SK-N-SH (cell line): ENCODE results near the gene PEAK1. TPM values are rescaled to one million over a fixed set of nuclear protein-coding genes. Genes with fewer than 3 reads are reported as not detected.

Source experiments
- CTCF ChIA-PET: fragments of 300-600, 350-600 bp; formaldehyde crosslinking; extraction: SDS; loops from one replicate; lab custom pipeline; 2021; lab: Yijun Ruan, JAX
- POLR2A ChIA-PET: fragments of 350-600 bp; sonication (Branson Sonifier 250); formaldehyde crosslinking; extraction: SDS; loops from one replicate; lab custom pipeline; 2020; ENCODE audit warnings: antibody characterized with exemption, inconsistent platforms; lab: Yijun Ruan, JAX
- DNase-seq: peaks from one replicate; pipeline ENCODE4 v3.0.0; 2012
- H2AFZ ChIP-seq: fragments of 200-600 bp; sonication (generic); 2 replicates; pipeline ENCODE4 v1.8.1; 2016; ENCODE audit warnings: antibody characterized with exemption, mild to moderate bottlenecking, low read depth
- H3F3A ChIP-seq: fragments of 200-600 bp; sonication (generic); replicated peaks from 2 replicates; pipeline ENCODE3; 2016; ENCODE audit warnings: antibody characterized with exemption, mild to moderate bottlenecking; ENCODE audit not compliant: insufficient read depth
- H3K27ac ChIP-seq, 2 experiments: fragments of 200-500 bp in 1 of 2; fragments of 200-600 bp in 1 of 2; sonication (Bioruptor generic) in 1 of 2; sonication (generic), shearing (Covaris generic) in 1 of 2; 2 replicates each; pipeline versions ENCODE4 v1.5.1 to v1.6.1; 2014 to 2016; ENCODE audit warnings: low read depth in 2 of 2, inconsistent platforms in 1 of 2, low read length in 1 of 2, mild to moderate bottlenecking in 1 of 2, mixed read lengths in 1 of 2
- H3K27me3 ChIP-seq: fragments of 200-600 bp; sonication (generic), shearing (Covaris generic); 2 replicates; pipeline ENCODE4 v1.6.1; 2016; ENCODE audit warnings: mixed run types; ENCODE audit not compliant: insufficient read depth
- H3K36me3 ChIP-seq, 2 experiments: fragments of 200-500 bp in 1 of 2; fragments of 200-600 bp in 1 of 2; sonication (Bioruptor generic) in 1 of 2; sonication (generic) in 1 of 2; replicated peaks in 1 of 2; 2 replicates each; pipeline versions ENCODE3 to v1.5.1; 2014 to 2016; ENCODE audit warnings: low read length in 1 of 2, mild to moderate bottlenecking in 1 of 2; ENCODE audit not compliant: insufficient read depth in 2 of 2, control insufficient read depth in 1 of 2
- H3K4me1 ChIP-seq, 2 experiments: fragments of 200-500 bp in 1 of 2; fragments of 200-600 bp in 1 of 2; sonication (Bioruptor generic) in 1 of 2; sonication (generic), shearing (Covaris generic) in 1 of 2; 2 replicates each; pipeline versions ENCODE4 v1.5.1 to v1.6.1; 2014 to 2016; ENCODE audit warnings: low read depth in 1 of 2, low read length in 1 of 2, mixed run types in 1 of 2; ENCODE audit not compliant: insufficient read depth in 2 of 2, control insufficient read depth in 1 of 2
- H3K4me2 ChIP-seq: fragments of 200-600 bp; sonication (generic), shearing (Covaris generic); 2 replicates; pipeline ENCODE4 v1.6.1; 2017; ENCODE audit warnings: mixed run types
- H3K4me3 ChIP-seq, 2 experiments: fragments of 200-500 bp in 1 of 2; fragments of 200-600 bp in 1 of 2; sonication (Bioruptor generic) in 1 of 2; sonication (generic), shearing (Covaris generic) in 1 of 2; 2 replicates each; pipeline versions ENCODE4 v1.5.1 to v1.8.1; 2014 to 2016; ENCODE audit warnings: low read depth in 2 of 2, inconsistent platforms in 1 of 2, low read length in 1 of 2, mild to moderate bottlenecking in 1 of 2, mixed read lengths in 1 of 2, moderate library complexity in 1 of 2
- H3K79me2 ChIP-seq: fragments of 200-600 bp; sonication (generic); 2 replicates; pipeline ENCODE4 v1.8.1; 2017; ENCODE audit warnings: mild to moderate bottlenecking; ENCODE audit not compliant: insufficient read depth
- H3K9ac ChIP-seq: fragments of 200-600 bp; sonication (generic); 2 replicates; pipeline ENCODE4 v1.6.1; 2017; ENCODE audit warnings: mixed run types
- H3K9me2 ChIP-seq: fragments of 200-600 bp; sonication (generic); 2 replicates; pipeline ENCODE4 v1.6.1; 2017; ENCODE audit warnings: mixed run types
- H3K9me3 ChIP-seq: fragments of 200-600 bp; sonication (generic); 2 replicates; pipeline ENCODE4 v1.6.1; 2017; ENCODE audit warnings: mixed run types, mild to moderate bottlenecking, moderate library complexity
- H4K20me1 ChIP-seq: fragments of 200-600 bp; sonication (generic); 2 replicates; pipeline ENCODE4 v1.6.1; 2017; ENCODE audit warnings: mild to moderate bottlenecking, mixed run types; ENCODE audit not compliant: insufficient read depth
- CHD2 ChIP-seq: fragments of 150-350 bp; IDR thresholded peaks from 2 replicates; pipeline ENCODE4 v1.6.1; 2018; ENCODE audit warnings: low read length; ENCODE audit not compliant: partially characterized antibody
- ELF1 ChIP-seq: IDR thresholded peaks from 2 replicates; pipeline ENCODE4 v1.4.0; 2012
- EZH2phosphoT487 ChIP-seq: fragments of 200-600 bp; sonication (generic); IDR thresholded peaks from 2 replicates; pipeline ENCODE4 v1.6.1; 2017; ENCODE audit warnings: low read depth, mixed run types, mild to moderate bottlenecking, antibody characterized with exemption, moderate library complexity, borderline replicate concordance
- FOSL2 ChIP-seq: IDR thresholded peaks from 2 replicates; pipeline ENCODE4 v1.4.0; 2012; ENCODE audit warnings: low read depth, mild to moderate bottlenecking, moderate library complexity, borderline replicate concordance
- FOXJ3 ChIP-seq: sonication (generic); formaldehyde crosslinking; IDR thresholded peaks from 2 replicates; pipeline ENCODE4 v1.5.1; 2020; ENCODE audit warnings: mild to moderate bottlenecking, missing genetic modification reagents
- GABPA ChIP-seq: IDR thresholded peaks from 2 replicates; pipeline ENCODE4 v1.4.0; 2012; ENCODE audit warnings: low read depth, mild to moderate bottlenecking
- JUND ChIP-seq: IDR thresholded peaks from 2 replicates; pipeline ENCODE4 v1.4.0; 2012
- POLR2AphosphoS5 ChIP-seq: IDR thresholded peaks from 2 replicates; pipeline ENCODE4 v1.6.1; 2012; ENCODE audit warnings: low read depth, low read length
- RAD21 ChIP-seq: IDR thresholded peaks from 2 replicates; pipeline ENCODE4 v1.6.1; 2012; ENCODE audit warnings: mild to moderate bottlenecking, low read length
- RCOR1 ChIP-seq: fragments of 150-350 bp; IDR thresholded peaks from 2 replicates; pipeline ENCODE4 v1.6.1; 2017; ENCODE audit warnings: antibody characterized with exemption, low read length
- RFX5 ChIP-seq: IDR thresholded peaks from 2 replicates; pipeline ENCODE4 v1.6.1; 2012; ENCODE audit warnings: mild to moderate bottlenecking, improper control_type of control experiment, low read length
- TAF1 ChIP-seq: IDR thresholded peaks from 2 replicates; pipeline ENCODE4 v1.6.1; 2012; ENCODE audit warnings: low read depth, mild to moderate bottlenecking, low read length, moderate library complexity, borderline replicate concordance
- TCF12 ChIP-seq: IDR thresholded peaks from 2 replicates; pipeline ENCODE4 v1.4.0; 2012
- YY1 ChIP-seq: IDR thresholded peaks from 2 replicates; pipeline ENCODE4 v1.4.0; 2012; ENCODE audit warnings: low read depth, mild to moderate bottlenecking
- WGBS: methylation state at CpG from one replicate; pipeline ENCODE4 v1.1.6; 2017; ENCODE audit warnings: low lambda C conversion rate; 5-methylcytosine and 5-hydroxymethylcytosine counted together
- polyA plus RNA-seq, 3 experiments: library from polyadenylated mRNA; depleted of rRNA; stranded (reverse); fragments of >200 nt; gene quantifications; 2 replicates each; pipeline ENCODE4 v1.2.3, GENCODE V29; 2012
- TF ChIP-seq, protein P1 (sequence below): fragments of 200-600 bp; sonication (generic); IDR thresholded peaks from 2 replicates; pipeline ENCODE4 v1.6.1; 2017; ENCODE audit warnings: antibody characterized with exemption, mild to moderate bottlenecking, moderate library complexity
- TF ChIP-seq, protein P2 (sequence below): IDR thresholded peaks from 2 replicates; pipeline ENCODE4 v1.4.0; 2012; ENCODE audit warnings: low read depth, borderline replicate concordance
- TF ChIP-seq, protein P3 (sequence below): IDR thresholded peaks from 2 replicates; pipeline ENCODE4 v1.4.0; 2012; ENCODE audit warnings: low read depth, borderline replicate concordance
- TF ChIP-seq, protein P4 (sequence below): IDR thresholded peaks from 2 replicates; pipeline ENCODE4 v1.4.0; 2012; ENCODE audit warnings: low read depth
- TF ChIP-seq, protein P5 (sequence below): IDR thresholded peaks from 2 replicates; pipeline ENCODE4 v1.6.1; 2012; ENCODE audit warnings: mild to moderate bottlenecking, low read depth, low read length, moderate library complexity
- TF ChIP-seq, protein P6 (sequence below): IDR thresholded peaks from 2 replicates; pipeline ENCODE4; 2012

Gene PEAK1
- polyA plus RNA-seq, 1 of the 3 experiments (the other 2 are of a cell fraction): 9.0 TPM

DNA sequence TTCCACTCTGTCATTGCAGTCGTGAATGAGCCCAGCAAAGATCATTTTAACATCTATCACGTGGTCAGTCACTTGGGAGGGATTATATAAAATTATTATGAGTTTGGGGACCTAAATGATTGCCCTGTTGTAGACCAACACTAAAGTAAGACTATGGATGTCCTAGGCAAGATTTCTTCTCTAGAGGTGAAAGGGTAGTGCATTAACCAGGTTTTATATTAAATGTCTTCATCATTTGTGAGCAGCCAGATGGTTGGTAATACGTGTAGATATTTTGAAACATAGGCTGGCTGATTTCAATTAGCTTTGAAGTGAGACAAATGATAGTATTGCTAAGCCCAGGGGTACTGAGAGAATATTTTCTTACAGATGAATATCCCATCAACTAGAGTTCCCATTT, 198.7 kb downstream of the PEAK1 start:
- POLR2A ChIA-PET: no interaction called here
- H3K9me3 ChIP-seq: no peaks in the 10 kb centered on the region

More for the DNA sequence above, 198.7 kb downstream of the PEAK1 start:
- H2AFZ ChIP-seq: no peak overlapping the region
- H3K4me1 ChIP-seq: peaks cover 0 to 25% of the 10 kb centered on the region in 2 experiments; a peak in 2 of 4 replicates
- TF ChIP-seq YY1 (no peak), TCF12 (no peak), TAF1 (no peak), GABPA (no peak), FOXJ3 (no peak), ELF1 (no peak), EZH2phosphoT487 (no peak), RCOR1 (no peak), JUND (no peak), FOSL2 (no peak), RAD21 (no peak), CHD2 (no peak), RFX5 (no peak), POLR2AphosphoS5 (no peak)
- TF ChIP-seq, protein P1, sequence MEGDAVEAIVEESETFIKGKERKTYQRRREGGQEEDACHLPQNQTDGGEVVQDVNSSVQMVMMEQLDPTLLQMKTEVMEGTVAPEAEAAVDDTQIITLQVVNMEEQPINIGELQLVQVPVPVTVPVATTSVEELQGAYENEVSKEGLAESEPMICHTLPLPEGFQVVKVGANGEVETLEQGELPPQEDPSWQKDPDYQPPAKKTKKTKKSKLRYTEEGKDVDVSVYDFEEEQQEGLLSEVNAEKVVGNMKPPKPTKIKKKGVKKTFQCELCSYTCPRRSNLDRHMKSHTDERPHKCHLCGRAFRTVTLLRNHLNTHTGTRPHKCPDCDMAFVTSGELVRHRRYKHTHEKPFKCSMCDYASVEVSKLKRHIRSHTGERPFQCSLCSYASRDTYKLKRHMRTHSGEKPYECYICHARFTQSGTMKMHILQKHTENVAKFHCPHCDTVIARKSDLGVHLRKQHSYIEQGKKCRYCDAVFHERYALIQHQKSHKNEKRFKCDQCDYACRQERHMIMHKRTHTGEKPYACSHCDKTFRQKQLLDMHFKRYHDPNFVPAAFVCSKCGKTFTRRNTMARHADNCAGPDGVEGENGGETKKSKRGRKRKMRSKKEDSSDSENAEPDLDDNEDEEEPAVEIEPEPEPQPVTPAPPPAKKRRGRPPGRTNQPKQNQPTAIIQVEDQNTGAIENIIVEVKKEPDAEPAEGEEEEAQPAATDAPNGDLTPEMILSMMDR: no peak
- TF ChIP-seq, protein P2, sequence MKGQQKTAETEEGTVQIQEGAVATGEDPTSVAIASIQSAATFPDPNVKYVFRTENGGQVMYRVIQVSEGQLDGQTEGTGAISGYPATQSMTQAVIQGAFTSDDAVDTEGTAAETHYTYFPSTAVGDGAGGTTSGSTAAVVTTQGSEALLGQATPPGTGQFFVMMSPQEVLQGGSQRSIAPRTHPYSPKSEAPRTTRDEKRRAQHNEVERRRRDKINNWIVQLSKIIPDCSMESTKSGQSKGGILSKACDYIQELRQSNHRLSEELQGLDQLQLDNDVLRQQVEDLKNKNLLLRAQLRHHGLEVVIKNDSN: no peak
- TF ChIP-seq, protein P3, sequence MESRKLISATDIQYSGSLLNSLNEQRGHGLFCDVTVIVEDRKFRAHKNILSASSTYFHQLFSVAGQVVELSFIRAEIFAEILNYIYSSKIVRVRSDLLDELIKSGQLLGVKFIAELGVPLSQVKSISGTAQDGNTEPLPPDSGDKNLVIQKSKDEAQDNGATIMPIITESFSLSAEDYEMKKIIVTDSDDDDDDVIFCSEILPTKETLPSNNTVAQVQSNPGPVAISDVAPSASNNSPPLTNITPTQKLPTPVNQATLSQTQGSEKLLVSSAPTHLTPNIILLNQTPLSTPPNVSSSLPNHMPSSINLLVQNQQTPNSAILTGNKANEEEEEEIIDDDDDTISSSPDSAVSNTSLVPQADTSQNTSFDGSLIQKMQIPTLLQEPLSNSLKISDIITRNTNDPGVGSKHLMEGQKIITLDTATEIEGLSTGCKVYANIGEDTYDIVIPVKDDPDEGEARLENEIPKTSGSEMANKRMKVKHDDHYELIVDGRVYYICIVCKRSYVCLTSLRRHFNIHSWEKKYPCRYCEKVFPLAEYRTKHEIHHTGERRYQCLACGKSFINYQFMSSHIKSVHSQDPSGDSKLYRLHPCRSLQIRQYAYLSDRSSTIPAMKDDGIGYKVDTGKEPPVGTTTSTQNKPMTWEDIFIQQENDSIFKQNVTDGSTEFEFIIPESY: no peak
- TF ChIP-seq, protein P4, sequence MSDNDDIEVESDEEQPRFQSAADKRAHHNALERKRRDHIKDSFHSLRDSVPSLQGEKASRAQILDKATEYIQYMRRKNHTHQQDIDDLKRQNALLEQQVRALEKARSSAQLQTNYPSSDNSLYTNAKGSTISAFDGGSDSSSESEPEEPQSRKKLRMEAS: no peak
- TF ChIP-seq, protein P5, sequence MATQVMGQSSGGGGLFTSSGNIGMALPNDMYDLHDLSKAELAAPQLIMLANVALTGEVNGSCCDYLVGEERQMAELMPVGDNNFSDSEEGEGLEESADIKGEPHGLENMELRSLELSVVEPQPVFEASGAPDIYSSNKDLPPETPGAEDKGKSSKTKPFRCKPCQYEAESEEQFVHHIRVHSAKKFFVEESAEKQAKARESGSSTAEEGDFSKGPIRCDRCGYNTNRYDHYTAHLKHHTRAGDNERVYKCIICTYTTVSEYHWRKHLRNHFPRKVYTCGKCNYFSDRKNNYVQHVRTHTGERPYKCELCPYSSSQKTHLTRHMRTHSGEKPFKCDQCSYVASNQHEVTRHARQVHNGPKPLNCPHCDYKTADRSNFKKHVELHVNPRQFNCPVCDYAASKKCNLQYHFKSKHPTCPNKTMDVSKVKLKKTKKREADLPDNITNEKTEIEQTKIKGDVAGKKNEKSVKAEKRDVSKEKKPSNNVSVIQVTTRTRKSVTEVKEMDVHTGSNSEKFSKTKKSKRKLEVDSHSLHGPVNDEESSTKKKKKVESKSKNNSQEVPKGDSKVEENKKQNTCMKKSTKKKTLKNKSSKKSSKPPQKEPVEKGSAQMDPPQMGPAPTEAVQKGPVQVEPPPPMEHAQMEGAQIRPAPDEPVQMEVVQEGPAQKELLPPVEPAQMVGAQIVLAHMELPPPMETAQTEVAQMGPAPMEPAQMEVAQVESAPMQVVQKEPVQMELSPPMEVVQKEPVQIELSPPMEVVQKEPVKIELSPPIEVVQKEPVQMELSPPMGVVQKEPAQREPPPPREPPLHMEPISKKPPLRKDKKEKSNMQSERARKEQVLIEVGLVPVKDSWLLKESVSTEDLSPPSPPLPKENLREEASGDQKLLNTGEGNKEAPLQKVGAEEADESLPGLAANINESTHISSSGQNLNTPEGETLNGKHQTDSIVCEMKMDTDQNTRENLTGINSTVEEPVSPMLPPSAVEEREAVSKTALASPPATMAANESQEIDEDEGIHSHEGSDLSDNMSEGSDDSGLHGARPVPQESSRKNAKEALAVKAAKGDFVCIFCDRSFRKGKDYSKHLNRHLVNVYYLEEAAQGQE: no peak
- TF ChIP-seq, protein P6, sequence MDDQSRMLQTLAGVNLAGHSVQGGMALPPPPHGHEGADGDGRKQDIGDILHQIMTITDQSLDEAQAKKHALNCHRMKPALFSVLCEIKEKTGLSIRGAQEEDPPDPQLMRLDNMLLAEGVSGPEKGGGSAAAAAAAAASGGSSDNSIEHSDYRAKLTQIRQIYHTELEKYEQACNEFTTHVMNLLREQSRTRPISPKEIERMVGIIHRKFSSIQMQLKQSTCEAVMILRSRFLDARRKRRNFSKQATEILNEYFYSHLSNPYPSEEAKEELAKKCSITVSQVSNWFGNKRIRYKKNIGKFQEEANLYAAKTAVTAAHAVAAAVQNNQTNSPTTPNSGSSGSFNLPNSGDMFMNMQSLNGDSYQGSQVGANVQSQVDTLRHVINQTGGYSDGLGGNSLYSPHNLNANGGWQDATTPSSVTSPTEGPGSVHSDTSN: no peak
- no peaks in the 10 kb centered on the region for H4K20me1 ChIP-seq
- peaks cover 0 to 16% of the 10 kb centered on the region in 2 experiments for H3K36me3 ChIP-seq
- no peak overlapping the region for H3K4me2 ChIP-seq
- no peaks in the 10 kb centered on the region; the same call in 1 of the 2 replicates for H3K79me2 ChIP-seq
- no peak overlapping the region for H3K27ac ChIP-seq
- DNase-seq: no peak
- H3K9me2 ChIP-seq: no peaks in the 10 kb centered on the region
- H3F3A ChIP-seq: no peaks in the 10 kb centered on the region
- 94% methylated on average over 3 of the region's 3 CpGs for WGBS
- CTCF ChIA-PET: no interaction called here
- H3K27me3 ChIP-seq: no peaks in the 10 kb centered on the region
- no peak overlapping the region for H3K9ac ChIP-seq
- H3K4me3 ChIP-seq: no peak overlapping the region
